Epithelial cell of proximal tubule (primary cell): ENCODE data around the gene WDR1. TPM values are rescaled to one million over a fixed set of nuclear protein-coding genes. Genes with fewer than 3 reads are reported as not detected.
"Not testable (repeated sequence)": the region's sequence is repeated elsewhere in the genome, so short reads cannot be mapped to it uniquely, and the experiment has no call there.

Experiments used
- DNase-seq: peaks from one replicate; pipeline ENCODE4 v3.0.0-alpha.2; 2011; ENCODE audit warnings: low read depth
- H3K4me3 ChIP-seq: 2 replicates; pipeline ENCODE4 v1.5.1; 2011; ENCODE audit warnings: low read depth, mild to moderate bottlenecking, low read length
- total RNA-seq: library from RNA; depleted of rRNA; stranded (reverse); fragments of >200 nt; gene quantifications from 2 replicates; pipeline ENCODE4 v1.2.3, GENCODE V29; 2015
- TF ChIP-seq, protein P1 (sequence below): conservative IDR thresholded peaks from 2 replicates; pipeline ENCODE4 v1.5.1; 2012; ENCODE audit warnings: low read depth, mild to moderate bottlenecking, low read length

WDR1 gene
- total RNA-seq, 1 donor from 2014 or later, result 242 TPM

- TF ChIP-seq, protein P1, sequence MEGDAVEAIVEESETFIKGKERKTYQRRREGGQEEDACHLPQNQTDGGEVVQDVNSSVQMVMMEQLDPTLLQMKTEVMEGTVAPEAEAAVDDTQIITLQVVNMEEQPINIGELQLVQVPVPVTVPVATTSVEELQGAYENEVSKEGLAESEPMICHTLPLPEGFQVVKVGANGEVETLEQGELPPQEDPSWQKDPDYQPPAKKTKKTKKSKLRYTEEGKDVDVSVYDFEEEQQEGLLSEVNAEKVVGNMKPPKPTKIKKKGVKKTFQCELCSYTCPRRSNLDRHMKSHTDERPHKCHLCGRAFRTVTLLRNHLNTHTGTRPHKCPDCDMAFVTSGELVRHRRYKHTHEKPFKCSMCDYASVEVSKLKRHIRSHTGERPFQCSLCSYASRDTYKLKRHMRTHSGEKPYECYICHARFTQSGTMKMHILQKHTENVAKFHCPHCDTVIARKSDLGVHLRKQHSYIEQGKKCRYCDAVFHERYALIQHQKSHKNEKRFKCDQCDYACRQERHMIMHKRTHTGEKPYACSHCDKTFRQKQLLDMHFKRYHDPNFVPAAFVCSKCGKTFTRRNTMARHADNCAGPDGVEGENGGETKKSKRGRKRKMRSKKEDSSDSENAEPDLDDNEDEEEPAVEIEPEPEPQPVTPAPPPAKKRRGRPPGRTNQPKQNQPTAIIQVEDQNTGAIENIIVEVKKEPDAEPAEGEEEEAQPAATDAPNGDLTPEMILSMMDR, result no peak
- no peak for DNase-seq
- H3K4me3 ChIP-seq, result no peak overlapping the region
Observed at GRCh38 chr4:10134141-10134540, 17.5 kb upstream of the WDR1 start.

- no peak for DNase-seq
- TF ChIP-seq, protein P1, result no peak
- no peak overlapping the region for H3K4me3 ChIP-seq
Observed at GRCh38 chr4:10131202-10131601, 14.6 kb upstream of the WDR1 start.

DNA sequence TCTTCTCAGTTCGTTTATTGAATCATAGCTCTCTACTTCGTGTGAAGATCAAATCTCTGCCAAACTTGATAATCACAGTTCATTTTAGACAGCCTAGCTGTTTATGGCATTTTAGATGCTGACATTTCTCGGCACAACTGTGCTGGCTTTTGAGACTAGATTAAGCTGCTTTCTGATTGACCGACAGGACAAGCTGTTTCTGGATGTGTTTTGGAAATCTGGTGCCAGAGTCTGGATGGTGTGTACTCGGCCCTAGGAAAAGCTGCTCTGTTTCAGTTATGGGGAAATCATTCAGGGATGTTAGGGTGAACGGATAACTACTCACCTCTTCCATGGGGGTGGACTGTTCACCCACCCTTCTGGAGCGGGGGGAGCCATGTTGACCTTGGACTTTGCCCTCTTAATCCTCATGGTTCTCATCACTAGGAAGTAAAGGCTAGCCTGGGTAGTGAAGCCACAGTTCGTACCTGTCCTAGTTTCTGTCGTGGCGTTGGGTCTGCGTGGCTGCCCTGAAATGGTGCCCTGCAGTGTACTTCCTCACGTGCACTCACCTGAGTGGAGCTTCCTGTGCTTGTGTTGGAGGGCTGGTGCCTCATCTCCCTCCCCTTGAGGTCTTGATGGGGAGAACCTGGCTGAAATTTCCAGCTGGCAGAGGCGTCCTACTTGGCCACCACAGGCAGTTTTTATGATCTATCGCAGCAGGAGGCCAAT, 13.7 kb upstream of the WDR1 start:
- TF ChIP-seq, protein P1, result no peak
- H3K4me3 ChIP-seq, result no peak overlapping the region
- no peak for DNase-seq

DNA sequence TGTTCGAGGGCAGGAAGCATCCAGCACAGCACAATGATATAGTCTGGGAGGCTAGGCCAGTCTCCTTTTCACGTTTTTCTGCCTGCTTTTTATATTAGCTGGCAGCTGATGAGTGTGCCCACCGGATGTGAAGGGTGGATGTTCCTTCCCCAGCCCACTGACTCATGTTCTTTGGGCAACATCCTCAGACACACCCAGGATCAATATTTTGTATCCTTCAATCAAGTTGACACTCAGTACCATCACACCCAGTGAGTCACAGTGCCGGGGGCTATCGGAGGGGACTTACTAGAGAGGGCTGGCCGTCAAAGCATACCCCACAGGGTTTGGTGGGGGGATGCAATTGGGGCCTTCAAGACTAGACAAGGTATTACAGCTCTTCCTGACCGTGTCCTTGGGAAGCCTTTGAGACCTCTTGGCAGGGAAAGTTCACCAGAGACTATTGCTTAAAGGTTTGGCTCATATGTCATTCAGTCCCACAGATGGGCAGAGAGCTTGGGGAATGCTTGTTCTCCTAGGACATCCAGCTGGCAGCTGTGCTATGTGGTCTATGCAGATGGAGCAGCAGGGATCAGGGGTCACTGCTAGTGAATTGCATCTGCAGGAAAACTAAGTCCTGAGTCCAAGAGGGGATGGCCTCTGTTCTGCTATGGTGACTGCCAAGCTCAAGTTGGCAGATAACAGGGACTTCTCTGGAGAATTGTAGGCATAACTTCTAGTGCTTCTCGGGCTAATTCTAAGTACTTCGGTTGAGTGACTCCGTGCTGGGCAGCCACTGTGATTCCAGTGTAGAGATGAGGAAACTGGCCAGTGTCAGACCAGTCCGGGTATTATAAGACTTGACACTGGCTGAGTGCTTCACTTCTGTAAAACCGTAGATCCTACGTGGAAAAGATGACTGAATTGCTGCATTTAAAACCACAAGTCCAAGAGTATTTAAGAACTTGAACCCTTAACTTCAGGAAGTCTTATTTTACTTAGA, 12.9 kb upstream of the WDR1 start:
- DNase-seq, result no peak
- no peak overlapping the region for H3K4me3 ChIP-seq
- TF ChIP-seq, protein P1, result no peak

DNA sequence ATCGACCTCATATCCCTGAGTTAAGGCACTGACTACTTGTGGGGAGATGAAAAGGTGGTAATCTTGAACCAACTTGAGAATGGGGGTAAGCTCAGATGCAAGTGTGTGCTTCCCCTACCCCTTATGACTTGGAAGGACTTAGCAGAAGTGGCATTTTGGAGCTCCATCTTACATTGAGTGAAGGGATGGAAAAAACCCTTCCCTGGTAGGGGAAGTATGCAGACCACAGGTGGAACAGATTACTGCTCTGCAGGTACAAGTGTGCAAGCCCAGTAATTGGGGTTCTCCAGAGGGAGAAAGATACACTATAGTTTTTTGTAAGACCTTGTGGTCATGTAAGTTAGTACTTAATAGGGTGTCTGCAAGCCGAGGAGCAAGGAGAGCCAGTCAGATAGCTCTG, 12.2 kb upstream of the WDR1 start:
- no peak for DNase-seq
- H3K4me3 ChIP-seq, result no peak overlapping the region
- TF ChIP-seq, protein P1, result no peak

DNA sequence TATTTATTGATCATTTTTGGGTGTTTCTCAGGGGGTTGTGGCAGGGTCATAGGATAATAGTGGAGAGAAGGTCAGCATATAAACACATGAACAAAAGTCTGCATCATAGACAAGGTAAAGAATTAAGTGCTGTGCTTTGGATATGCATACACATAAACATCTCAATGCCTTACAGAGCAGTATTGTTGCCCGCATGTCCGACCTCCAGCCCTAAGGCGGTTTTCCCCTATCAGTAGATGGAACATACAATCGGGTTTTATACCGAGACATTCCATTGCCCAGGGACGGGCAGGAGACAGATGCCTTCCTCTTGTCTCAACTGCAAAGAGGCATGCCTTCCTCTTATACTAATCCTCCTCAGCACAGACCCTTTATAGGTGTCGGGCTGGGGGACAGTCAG, 10.9 kb upstream of the WDR1 start:
- not testable (repeated sequence) for H3K4me3 ChIP-seq, DNase-seq

DNA sequence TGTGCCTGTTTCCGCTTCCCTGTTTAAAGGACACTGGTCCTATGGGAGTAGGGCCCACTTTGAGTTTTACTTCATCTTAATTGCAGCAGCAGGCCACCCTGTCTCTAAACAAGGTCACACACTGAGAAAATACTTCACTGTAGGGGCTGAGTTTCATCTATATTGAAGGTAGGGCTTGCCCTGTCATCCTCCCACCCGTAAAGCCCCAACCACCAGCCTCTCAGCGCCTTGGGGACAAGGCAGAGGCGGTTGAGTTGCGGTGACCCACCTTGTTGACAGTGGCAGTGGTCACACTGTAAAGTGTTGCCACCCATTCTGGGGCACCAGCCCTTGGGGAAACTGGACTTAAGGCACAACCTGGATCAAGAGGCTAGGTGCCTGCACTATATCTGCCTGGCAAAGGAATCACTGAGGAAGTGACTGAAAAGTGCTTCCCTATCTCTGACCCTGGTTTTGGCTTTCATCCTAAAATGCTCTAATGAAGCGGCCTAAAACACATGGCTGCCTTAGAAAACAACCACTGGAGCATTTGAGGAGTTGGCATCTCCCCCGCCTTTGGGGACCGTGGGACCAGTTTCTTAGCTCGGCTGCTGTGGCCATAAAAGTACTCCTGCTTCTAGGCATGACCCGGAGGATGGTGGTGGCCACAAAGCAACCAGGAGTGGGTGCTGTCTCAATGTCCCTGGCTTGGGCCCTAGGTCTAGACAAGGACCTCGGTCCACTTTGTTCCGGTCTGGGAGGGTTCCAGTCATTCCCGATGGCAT, 7.8 kb upstream of the WDR1 start:
- TF ChIP-seq, protein P1, result no peak
- no peak for DNase-seq
- H3K4me3 ChIP-seq, result no peak overlapping the region
